ENCODE data around the gene TMEM38B.
"Not testable (repeated sequence)": the region's sequence is repeated elsewhere in the genome, so short reads cannot be mapped to it uniquely, and the experiment has no call there.

DNA sequence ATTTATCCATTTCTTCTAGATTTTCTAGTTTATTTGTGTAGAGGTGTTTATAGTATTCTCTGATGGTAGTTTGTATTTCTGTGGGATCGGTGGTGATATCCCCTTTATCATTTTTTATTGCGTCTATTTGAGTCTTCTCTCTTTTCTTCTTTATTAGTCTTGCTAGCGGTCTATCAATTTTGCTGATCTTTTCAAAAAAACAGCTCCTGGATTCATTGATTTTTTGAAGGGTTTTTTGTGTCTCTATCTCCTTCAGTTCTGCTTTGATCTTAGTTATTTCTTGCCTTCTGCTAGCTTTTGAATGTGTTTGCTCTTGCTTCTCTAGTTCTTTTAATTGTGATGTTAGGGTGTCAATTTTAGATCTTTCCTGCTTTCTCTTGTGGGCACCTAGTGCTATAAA, 53.0 kb downstream of the TMEM38B start:
- TF ChIP-seq, protein P1, sequence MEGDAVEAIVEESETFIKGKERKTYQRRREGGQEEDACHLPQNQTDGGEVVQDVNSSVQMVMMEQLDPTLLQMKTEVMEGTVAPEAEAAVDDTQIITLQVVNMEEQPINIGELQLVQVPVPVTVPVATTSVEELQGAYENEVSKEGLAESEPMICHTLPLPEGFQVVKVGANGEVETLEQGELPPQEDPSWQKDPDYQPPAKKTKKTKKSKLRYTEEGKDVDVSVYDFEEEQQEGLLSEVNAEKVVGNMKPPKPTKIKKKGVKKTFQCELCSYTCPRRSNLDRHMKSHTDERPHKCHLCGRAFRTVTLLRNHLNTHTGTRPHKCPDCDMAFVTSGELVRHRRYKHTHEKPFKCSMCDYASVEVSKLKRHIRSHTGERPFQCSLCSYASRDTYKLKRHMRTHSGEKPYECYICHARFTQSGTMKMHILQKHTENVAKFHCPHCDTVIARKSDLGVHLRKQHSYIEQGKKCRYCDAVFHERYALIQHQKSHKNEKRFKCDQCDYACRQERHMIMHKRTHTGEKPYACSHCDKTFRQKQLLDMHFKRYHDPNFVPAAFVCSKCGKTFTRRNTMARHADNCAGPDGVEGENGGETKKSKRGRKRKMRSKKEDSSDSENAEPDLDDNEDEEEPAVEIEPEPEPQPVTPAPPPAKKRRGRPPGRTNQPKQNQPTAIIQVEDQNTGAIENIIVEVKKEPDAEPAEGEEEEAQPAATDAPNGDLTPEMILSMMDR (IDR thresholded peaks at IDR 0.05), result not testable (repeated sequence)
- not testable (repeated sequence) for TF ChIP-seq POLR2A (IDR thresholded peaks at IDR 0.05)

Measured in body of pancreas (tissue), 4 donors.